HUES48 (cell line): Measurements from ENCODE around the gene PRRG3.

ENCODE experiments used
- H3K27ac ChIP-seq: one replicate; pipeline ENCODE4 v1.7.0; 2013; ENCODE audit warnings: low read depth, low read length, inconsistent platforms
- H3K27me3 ChIP-seq: 2 replicates; pipeline ENCODE4 v1.6.1; 2013; ENCODE audit warnings: mild to moderate bottlenecking, low read length; ENCODE audit not compliant: control insufficient read depth, insufficient read depth
- H3K36me3 ChIP-seq: 2 replicates; pipeline ENCODE4 v1.6.1; 2013; ENCODE audit warnings: low read length; ENCODE audit not compliant: control insufficient read depth, insufficient read depth
- H3K4me1 ChIP-seq: 2 replicates; pipeline ENCODE4 v1.6.1; 2013; ENCODE audit warnings: mild to moderate bottlenecking, low read length; ENCODE audit not compliant: control insufficient read depth, insufficient read depth
- H3K4me3 ChIP-seq: 2 replicates; pipeline ENCODE4 v1.5.1; 2013; ENCODE audit warnings: mild to moderate bottlenecking, low read depth, low read length
- H3K9ac ChIP-seq: 2 replicates; pipeline ENCODE4 v1.6.1; 2013; ENCODE audit warnings: mild to moderate bottlenecking, low read depth, low read length, moderate library complexity
- H3K9me3 ChIP-seq: 2 replicates; pipeline ENCODE4 v1.6.1; 2013; ENCODE audit warnings: low read length; ENCODE audit not compliant: control insufficient read depth, insufficient read depth

Gene PRRG3

GRCh38 chrX:151708821-151709220 lies 13.6 kb downstream of the PRRG3 start:
- H3K4me1 ChIP-seq, result no peaks in the 10 kb centered on the region
- H3K4me3 ChIP-seq, result no peak overlapping the region
- H3K36me3 ChIP-seq, result no peaks in the 10 kb centered on the region
- H3K9me3 ChIP-seq, result peaks cover 64% of the 10 kb centered on the region
- H3K9ac ChIP-seq, result no peak overlapping the region
- no peaks in the 10 kb centered on the region for H3K27me3 ChIP-seq
- no peak overlapping the region for H3K27ac ChIP-seq

GRCh38 chrX:151710457-151710856 lies 15.2 kb downstream of the PRRG3 start:
- Histone ChIP-seq H3K36me3 (no peaks in the 10 kb centered on the region), H3K27me3 (no peaks in the 10 kb centered on the region), H3K9me3 (peaks cover 52% of the 10 kb centered on the region), H3K4me3 (no peak overlapping the region), H3K9ac (no peak overlapping the region), H3K27ac (no peak overlapping the region), H3K4me1 (peaks cover 4% of the 10 kb centered on the region; the same call in 1 of the 2 replicates)

- Histone ChIP-seq H3K9me3 (peaks cover 54% of the 10 kb centered on the region), H3K9ac (no peak overlapping the region), H3K27ac (no peak overlapping the region), H3K4me1 (peaks cover 4% of the 10 kb centered on the region; the same call in 1 of the 2 replicates), H3K4me3 (no peak overlapping the region), H3K36me3 (no peaks in the 10 kb centered on the region), H3K27me3 (no peaks in the 10 kb centered on the region)
These were observed 15.9 kb downstream of the PRRG3 start for GRCh38 chrX:151711154-151711553.

DNA sequence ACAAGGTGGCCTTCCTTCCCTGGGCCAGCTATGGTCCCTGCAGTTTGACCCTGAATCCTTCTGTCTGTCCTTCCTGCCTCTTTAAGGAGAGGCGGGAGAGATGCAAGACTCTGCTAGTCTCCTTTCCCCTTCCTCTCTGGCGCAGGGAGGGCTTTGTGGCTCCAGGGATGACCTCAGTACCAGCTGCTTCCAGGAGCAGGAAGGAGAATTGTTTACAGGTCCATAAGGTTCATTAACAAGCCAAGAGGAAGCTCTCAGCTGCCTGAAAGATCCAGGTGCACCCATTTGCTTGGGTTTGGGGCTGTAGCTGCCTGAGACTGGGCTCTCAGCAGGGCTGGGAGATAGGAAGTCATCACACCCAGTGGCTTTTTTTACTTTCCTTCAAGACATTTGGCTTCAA lies 16.5 kb downstream of the PRRG3 start:
- H3K27me3 ChIP-seq, result no peaks in the 10 kb centered on the region
- peaks cover 4% of the 10 kb centered on the region; the same call in 1 of the 2 replicates for H3K4me1 ChIP-seq
- H3K9me3 ChIP-seq, result peaks cover 54% of the 10 kb centered on the region
- no peaks in the 10 kb centered on the region for H3K36me3 ChIP-seq
- no peak overlapping the region for H3K27ac ChIP-seq
- H3K9ac ChIP-seq, result no peak overlapping the region
- no peak overlapping the region for H3K4me3 ChIP-seq

- Histone ChIP-seq H3K9me3 (peaks cover 49% of the 10 kb centered on the region), H3K27ac (no peak overlapping the region), H3K27me3 (no peaks in the 10 kb centered on the region), H3K36me3 (no peaks in the 10 kb centered on the region), H3K4me1 (peaks cover 4% of the 10 kb centered on the region; the same call in 1 of the 2 replicates), H3K9ac (no peak overlapping the region), H3K4me3 (no peak overlapping the region)
These were observed 17.0 kb downstream of the PRRG3 start for GRCh38 chrX:151712253-151712652.

DNA sequence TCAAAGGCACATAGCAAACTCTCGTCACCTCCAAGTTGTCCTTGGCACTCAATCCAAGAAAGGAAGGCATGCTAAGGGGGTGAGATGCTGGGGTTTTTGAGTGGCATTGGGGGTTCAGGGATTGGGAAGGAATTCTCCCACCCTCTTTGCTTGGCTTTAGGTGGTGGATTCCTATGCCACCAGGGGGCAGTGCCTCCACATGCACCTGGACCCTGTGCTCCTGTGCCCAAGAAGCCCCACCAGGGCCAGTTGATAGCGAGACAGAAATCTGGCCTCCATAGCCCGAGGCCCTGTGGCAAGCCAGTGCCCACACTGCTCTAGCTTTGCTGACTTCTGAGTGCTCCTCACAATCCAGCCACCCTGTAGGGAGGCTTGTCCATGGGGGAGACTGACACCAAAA lies 18.6 kb downstream of the PRRG3 start:
- H3K4me3 ChIP-seq, result no peak overlapping the region
- no peaks in the 10 kb centered on the region for H3K36me3 ChIP-seq
- no peaks in the 10 kb centered on the region for H3K27me3 ChIP-seq
- peaks cover 4% of the 10 kb centered on the region; the same call in 1 of the 2 replicates for H3K4me1 ChIP-seq
- no peak overlapping the region for H3K27ac ChIP-seq
- H3K9ac ChIP-seq, result no peak overlapping the region
- H3K9me3 ChIP-seq, result peaks cover 36% of the 10 kb centered on the region

GRCh38 chrX:151714362-151714761 lies 19.1 kb downstream of the PRRG3 start:
- no peaks in the 10 kb centered on the region for H3K27me3 ChIP-seq
- no peaks in the 10 kb centered on the region for H3K36me3 ChIP-seq
- no peak overlapping the region for H3K27ac ChIP-seq
- peaks cover 4% of the 10 kb centered on the region; the same call in 1 of the 2 replicates for H3K4me1 ChIP-seq
- H3K9ac ChIP-seq, result no peak overlapping the region
- H3K4me3 ChIP-seq, result no peak overlapping the region
- peaks cover 31% of the 10 kb centered on the region for H3K9me3 ChIP-seq

- Histone ChIP-seq H3K9me3 (peaks cover 36% of the 10 kb centered on the region), H3K4me3 (no peak within 1 kb of the TSS), H3K27ac (no peak within 1 kb of the TSS), H3K4me1 (peaks cover 4% of the 10 kb centered on the region; the same call in 1 of the 2 replicates), H3K27me3 (no peaks in the 10 kb centered on the region), H3K9ac (no peak within 1 kb of the TSS), H3K36me3 (no peaks in the 10 kb centered on the region)
These were observed 20.5 kb downstream of the PRRG3 start, which contains the start of gene FATE1 for GRCh38 chrX:151715752-151716151. Gene FATE1 (plus strand): TSS chrX:151716035. CDS start chrX:151716120, 85 bp downstream.

DNA sequence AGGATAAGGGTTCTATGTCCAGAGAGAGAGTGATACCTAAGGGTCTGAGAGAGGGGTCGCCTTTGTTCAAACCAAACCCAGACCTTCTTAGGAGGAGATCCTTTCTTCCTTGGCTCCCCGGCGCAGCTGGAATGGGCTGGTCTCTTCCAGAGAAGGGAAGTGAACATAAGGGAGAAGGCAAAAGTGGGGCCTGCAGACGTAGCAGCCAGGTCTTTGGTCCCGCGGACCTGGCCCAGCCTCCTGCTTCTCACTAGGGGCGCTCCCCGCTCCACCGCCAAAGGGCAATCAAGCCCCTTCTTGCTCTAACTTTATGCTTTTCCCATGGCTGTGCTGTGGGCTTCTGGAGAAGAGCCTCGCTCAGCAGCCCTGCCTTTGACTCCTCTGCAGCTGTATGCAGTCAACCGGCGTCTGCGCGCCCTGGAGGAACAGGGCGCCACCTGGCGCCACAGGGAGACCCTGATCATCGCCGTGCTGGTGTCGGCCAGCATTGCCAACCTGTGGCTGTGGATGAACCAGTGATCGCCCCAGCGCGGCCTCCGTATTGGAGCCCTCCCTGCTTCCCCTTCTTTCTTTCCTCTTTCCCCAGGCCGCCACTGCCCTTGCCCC lies 27.1 kb downstream of the PRRG3 start:
- H3K27ac ChIP-seq, result no peak overlapping the region
- no peak overlapping the region for H3K4me3 ChIP-seq

GRCh38 chrX:151723156-151723760 lies 28.0 kb downstream of the PRRG3 start:
- Histone ChIP-seq H3K4me1 (no peaks in the 10 kb centered on the region), H3K27me3 (no peaks in the 10 kb centered on the region), H3K9me3 (peaks cover 51% of the 10 kb centered on the region), H3K9ac (no peak overlapping the region), H3K4me3 (no peak overlapping the region), H3K36me3 (no peaks in the 10 kb centered on the region), H3K27ac (no peak overlapping the region)

More for the DNA sequence above, 27.1 kb downstream of the PRRG3 start:
- Histone ChIP-seq H3K36me3 (no peaks in the 10 kb centered on the region), H3K9me3 (peaks cover 47% of the 10 kb centered on the region), H3K27me3 (no peaks in the 10 kb centered on the region), H3K9ac (no peak overlapping the region), H3K4me1 (no peaks in the 10 kb centered on the region)

GRCh38 chrX:151724563-151725337 lies 29.5 kb downstream of the PRRG3 start:
- Histone ChIP-seq H3K36me3 (no peaks in the 10 kb centered on the region), H3K4me1 (no peaks in the 10 kb centered on the region), H3K4me3 (no peak overlapping the region; the same call in 1 of the 2 replicates), H3K9ac (no peak overlapping the region), H3K9me3 (peaks cover 48% of the 10 kb centered on the region), H3K27me3 (no peaks in the 10 kb centered on the region), H3K27ac (no peak overlapping the region)
